Breast epithelium (tissue), 3 donors: ENCODE results near the gene ADCK1.

Source experiments
- CTCF ChIP-seq, 3 donors: fragments of 450-650 bp; IDR thresholded peaks; one replicate each; pipeline ENCODE4 v1.5.1; 2016 to 2017; ENCODE audit warnings: antibody characterized with exemption in 3 of 3, mild to moderate bottlenecking in 3 of 3, moderate library complexity in 3 of 3
- POLR2A ChIP-seq: fragments of 450-650 bp; IDR thresholded peaks from one replicate; pipeline ENCODE4 v1.6.1; 2016; ENCODE audit warnings: antibody characterized with exemption, mild to moderate bottlenecking, moderate library complexity

- TF ChIP-seq CTCF (IDR thresholded peaks at IDR 0.05): no peak
- TF ChIP-seq POLR2A: no peak
Measured at GRCh38 chr14:77843195-77843594, 43.3 kb downstream of the ADCK1 start.
